HEK293T (cell line): ENCODE measurements around the gene SCTR.

ENCODE experiments used
- FOXK2 ChIP-seq: fragments of 450-650 bp; IDR thresholded peaks from 2 replicates; pipeline ENCODE4 v1.6.1; 2016; ENCODE audit warnings: mild to moderate bottlenecking
- FOXM1 ChIP-seq: fragments of 450-650 bp; IDR thresholded peaks from 2 replicates; pipeline ENCODE4 v1.6.1; 2017; ENCODE audit warnings: mild to moderate bottlenecking, borderline replicate concordance
- L3MBTL2 ChIP-seq: fragments of 450-650 bp; conservative IDR thresholded peaks from 2 replicates; pipeline ENCODE4 v1.6.1; 2016; ENCODE audit warnings: mild to moderate bottlenecking
- SP1 ChIP-seq: fragments of 450-650 bp; IDR thresholded peaks from 2 replicates; pipeline ENCODE4 v1.6.1; 2017
- SUZ12 ChIP-seq: fragments of 450-650 bp; IDR thresholded peaks from 2 replicates; pipeline ENCODE4 v1.6.1; 2016; ENCODE audit warnings: mild to moderate bottlenecking
- TARDBP ChIP-seq: fragments of 450-650 bp; IDR thresholded peaks from 2 replicates; pipeline ENCODE4 v1.6.1; 2016
- TF ChIP-seq, protein P1 (sequence below): fragments of 450-650 bp; IDR thresholded peaks from 2 replicates; pipeline ENCODE4 v1.6.1; 2016

DNA sequence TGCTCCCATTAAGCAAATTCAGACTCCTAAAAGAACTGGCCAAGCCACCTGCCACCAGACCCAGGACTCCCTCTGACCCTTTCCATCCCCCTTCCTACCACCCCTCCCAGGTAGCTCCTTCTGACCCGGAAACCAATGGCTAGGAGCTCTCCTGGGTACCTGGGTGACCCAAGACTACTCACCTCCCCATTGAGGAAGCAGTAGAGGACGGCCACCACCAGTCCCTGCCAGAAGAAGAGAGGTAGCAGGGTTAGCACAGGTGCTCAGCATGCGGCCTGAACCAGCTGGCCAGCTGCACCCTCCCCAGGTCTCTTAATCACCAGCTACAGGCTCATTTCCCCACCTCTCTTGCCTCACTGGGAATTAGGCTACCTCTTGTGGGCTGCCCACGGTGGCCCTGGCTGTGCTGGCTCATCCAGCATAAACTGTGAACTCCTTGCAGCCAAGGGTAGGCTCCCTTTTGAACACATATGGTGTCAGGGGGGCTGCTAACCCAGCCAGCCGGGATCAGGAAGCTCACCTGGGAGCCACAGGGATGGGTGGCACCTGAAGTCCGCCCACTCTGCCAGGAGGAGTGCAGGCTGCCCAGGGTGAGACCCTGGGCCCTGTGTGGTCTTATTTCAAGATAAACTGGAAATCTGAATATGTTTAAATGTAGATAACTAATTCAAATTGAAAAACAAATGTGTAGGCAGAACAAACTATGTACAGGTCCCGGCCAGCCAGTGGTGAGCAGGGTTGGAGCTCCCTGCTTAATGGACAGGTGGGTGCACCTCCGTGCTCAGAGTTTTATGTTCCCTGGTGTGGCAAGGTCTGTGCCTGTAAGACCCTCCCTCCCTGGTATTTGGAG, 82.7 kb downstream of the SCTR start:
- TF ChIP-seq SUZ12 (no peak), L3MBTL2 (no peak), FOXK2 (no peak), TARDBP (no peak), FOXM1 (no peak), SP1 (no peak)
- TF ChIP-seq, protein P1, sequence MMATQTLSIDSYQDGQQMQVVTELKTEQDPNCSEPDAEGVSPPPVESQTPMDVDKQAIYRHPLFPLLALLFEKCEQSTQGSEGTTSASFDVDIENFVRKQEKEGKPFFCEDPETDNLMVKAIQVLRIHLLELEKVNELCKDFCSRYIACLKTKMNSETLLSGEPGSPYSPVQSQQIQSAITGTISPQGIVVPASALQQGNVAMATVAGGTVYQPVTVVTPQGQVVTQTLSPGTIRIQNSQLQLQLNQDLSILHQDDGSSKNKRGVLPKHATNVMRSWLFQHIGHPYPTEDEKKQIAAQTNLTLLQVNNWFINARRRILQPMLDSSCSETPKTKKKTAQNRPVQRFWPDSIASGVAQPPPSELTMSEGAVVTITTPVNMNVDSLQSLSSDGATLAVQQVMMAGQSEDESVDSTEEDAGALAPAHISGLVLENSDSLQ: no peak
